NOMO-1 treated with DMSO at 0.1 percent for 48 hours (cell line): ENCODE results near the gene MIPOL1.
"Not testable (repeated sequence)": the region's sequence is repeated elsewhere in the genome, so short reads cannot be mapped to it uniquely, and the experiment has no call there.

ENCODE experiments used
- DNase-seq: peaks from one replicate; lab custom pipeline; 2025; ENCODE audit not compliant: unreplicated experiment; lab: John Stamatoyannopoulos, UW

The MIPOL1 gene

GRCh38 chr14:37515771-37516170 is 318.0 kb downstream of the MIPOL1 start:
- DNase-seq = no peak

- no peak for DNase-seq
These were observed 329.3 kb downstream of the MIPOL1 start for GRCh38 chr14:37526994-37527393.

GRCh38 chr14:37539992-37540391 is 342.3 kb downstream of the MIPOL1 start:
- DNase-seq = no peak

GRCh38 chr14:37544407-37544806 is 346.7 kb downstream of the MIPOL1 start:
- DNase-seq = no peak

- DNase-seq = no peak
These were observed 347.4 kb downstream of the MIPOL1 start for GRCh38 chr14:37545174-37545573.

- DNase-seq = no peak
These were observed 349.1 kb downstream of the MIPOL1 start for GRCh38 chr14:37546621-37547447.

GRCh38 chr14:37550511-37550910 is 352.8 kb downstream of the MIPOL1 start:
- no peak for DNase-seq

- no peak for DNase-seq
These were observed 353.4 kb downstream of the MIPOL1 start for GRCh38 chr14:37551119-37551518.

- DNase-seq = no peak
These were observed 356.3 kb downstream of the MIPOL1 start for GRCh38 chr14:37553935-37554550.

- not testable (repeated sequence) for DNase-seq
These were observed 357.9 kb downstream of the MIPOL1 start for GRCh38 chr14:37555596-37555995.

- no peak for DNase-seq
These were observed 361.0 kb downstream of the MIPOL1 start for GRCh38 chr14:37558740-37559139.

- DNase-seq = no peak
These were observed 361.6 kb downstream of the MIPOL1 start for GRCh38 chr14:37559386-37559785.

- no peak for DNase-seq
These were observed 365.5 kb downstream of the MIPOL1 start for GRCh38 chr14:37563189-37563588.

- no peak for DNase-seq
These were observed 367.8 kb downstream of the MIPOL1 start for GRCh38 chr14:37565550-37565949.

GRCh38 chr14:37566811-37567371 is 369.2 kb downstream of the MIPOL1 start:
- DNase-seq = no peak

GRCh38 chr14:37569729-37570128 is 372.0 kb downstream of the MIPOL1 start:
- no peak for DNase-seq

- no peak for DNase-seq
These were observed 373.7 kb downstream of the MIPOL1 start for GRCh38 chr14:37571391-37571790.

- no peak for DNase-seq
These were observed 375.6 kb downstream of the MIPOL1 start for GRCh38 chr14:37573356-37573755.

GRCh38 chr14:37579274-37579673 is 381.5 kb downstream of the MIPOL1 start:
- no peak for DNase-seq

GRCh38 chr14:37580146-37580545 is 382.4 kb downstream of the MIPOL1 start:
- DNase-seq = no peak

- no peak for DNase-seq
These were observed 385.8 kb downstream of the MIPOL1 start for GRCh38 chr14:37583358-37584210.
